ENCODE measurements around the gene ANKH. TPM values are rescaled to one million over a fixed set of nuclear protein-coding genes. Genes with fewer than 3 reads are reported as not detected.

Gene ANKH
- total and polyA plus RNA-seq, 5 donors from 2014 or later, result 56.6 to 177 (median 63.2) TPM

DNA sequence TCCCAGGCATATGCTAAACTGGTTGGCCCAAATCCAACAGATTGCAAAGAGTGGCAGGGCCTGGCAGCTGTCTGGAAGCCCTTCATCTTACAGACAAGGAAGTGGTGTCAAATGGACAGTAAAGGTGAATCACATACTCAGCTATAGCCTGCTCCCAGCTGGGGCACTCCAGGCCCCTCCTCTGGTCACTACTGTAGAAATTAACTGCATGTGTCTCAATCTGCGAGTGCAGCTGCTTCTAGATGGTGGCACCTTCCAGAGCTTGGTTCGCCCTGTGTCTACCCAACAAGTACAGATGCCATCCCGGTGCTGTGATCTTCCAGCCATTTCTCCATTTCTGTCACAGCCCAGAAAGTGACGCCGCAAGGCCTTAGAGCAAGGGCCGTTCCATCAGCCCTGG lies 156.9 kb downstream of the ANKH start:
- no peak overlapping the region for H3K27ac ChIP-seq (ENCODE audit: insufficient read depth, low read length, poor library complexity, severe bottlenecking)
- no peak for DNase-seq
- Mint-ChIP-seq H3K27me3 (peaks cover 4% of the 10 kb centered on the region), H3K4me1 (peaks cover 8 to 62% (median 38%) of the 10 kb centered on the region in 4 donors), H3K27ac (peak overlapping the region in 2 of 3 donors; percentile 74 to 80), H3K36me3 (peaks cover 60% of the 10 kb centered on the region), H3K9me3 (no peaks in the 10 kb centered on the region), H3K4me3 (no peak overlapping the region)
- ATAC-seq (ENCODE audit: low read depth in 2 of 2), result no peak
- H3K27me3 ChIP-seq (ENCODE audit: control insufficient read depth, insufficient read depth, low read length), result no peaks in the 10 kb centered on the region
- H3K9me3 ChIP-seq (ENCODE audit: control insufficient read depth in 2 of 2, low read length in 2 of 2), result no peaks in the 10 kb centered on the region
- peaks cover 8% of the 10 kb centered on the region for H3K4me1 ChIP-seq (ENCODE audit: control insufficient read depth, insufficient read depth, low read length, poor library complexity, severe bottlenecking)
- no peak overlapping the region for H3K4me3 ChIP-seq (ENCODE audit: low read depth, low read length)
- H3K36me3 ChIP-seq (ENCODE audit: control insufficient read depth, insufficient read depth, low read length), result peaks cover 74% of the 10 kb centered on the region

DNA sequence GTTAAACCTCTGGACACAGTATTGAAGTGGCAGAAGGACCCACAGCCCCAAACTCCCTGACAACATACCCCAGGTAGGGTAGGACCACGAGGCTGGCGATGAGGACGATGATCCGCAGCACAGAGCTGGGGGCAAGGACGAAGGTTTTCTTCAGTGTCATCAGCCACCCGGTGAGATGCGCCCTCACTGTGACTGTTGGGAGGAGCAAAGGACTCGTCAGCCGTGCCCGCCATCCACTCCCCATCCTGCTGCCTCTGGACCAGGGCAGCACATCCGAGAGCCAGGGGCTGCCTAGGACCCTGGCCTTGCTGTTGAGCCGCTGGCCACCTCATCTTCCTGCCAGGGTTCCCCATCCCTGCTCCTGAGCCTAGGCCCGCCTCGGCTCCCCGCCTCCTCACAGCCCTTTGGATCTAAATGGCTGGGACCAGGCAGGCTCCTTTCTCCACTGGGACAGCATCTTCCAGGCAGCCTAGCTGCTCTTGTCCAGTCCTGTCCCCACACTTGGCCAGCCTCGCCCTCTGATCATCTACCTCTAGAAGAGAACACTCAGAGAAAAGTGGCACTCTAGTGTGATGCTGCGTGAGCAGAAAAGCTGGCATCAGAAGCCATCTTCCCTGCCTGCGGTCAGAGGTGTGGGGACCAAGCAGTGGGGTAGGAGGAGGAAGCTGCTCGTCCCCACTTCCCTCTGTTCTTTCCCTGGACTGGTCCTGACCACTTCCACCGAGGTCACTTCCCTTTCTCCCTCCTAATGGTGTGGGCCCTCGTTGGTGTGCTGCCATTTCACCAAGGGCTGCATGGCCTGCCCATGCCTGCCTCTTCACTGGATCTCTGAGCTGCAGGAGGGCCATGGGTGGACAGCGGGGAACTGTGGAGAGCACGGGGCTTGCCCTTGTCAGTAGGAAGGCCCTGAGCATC lies 157.8 kb downstream of the ANKH start:
- ATAC-seq (ENCODE audit: low read depth in 2 of 2) (no peak), DNase-seq (no peak)
- H3K4me1 ChIP-seq (ENCODE audit: control insufficient read depth, insufficient read depth, low read length, poor library complexity, severe bottlenecking), result peaks cover 17% of the 10 kb centered on the region
- Mint-ChIP-seq H3K27me3 (no peaks in the 10 kb centered on the region), H3K36me3 (peaks cover 61% of the 10 kb centered on the region), H3K4me1 (peaks cover 0 to 62% (median 37%) of the 10 kb centered on the region in 4 donors), H3K27ac (peak overlapping the region; percentile 80 to 97 (median 94)), H3K9me3 (no peaks in the 10 kb centered on the region), H3K4me3 (no peak overlapping the region)
- H3K36me3 ChIP-seq (ENCODE audit: control insufficient read depth, insufficient read depth, low read length), result peaks cover 76% of the 10 kb centered on the region
- H3K4me3 ChIP-seq (ENCODE audit: low read depth, low read length), result no peak overlapping the region
- H3K27ac ChIP-seq (ENCODE audit: insufficient read depth, low read length, poor library complexity, severe bottlenecking), result peak overlapping the region; percentile 9
- H3K27me3 ChIP-seq (ENCODE audit: control insufficient read depth, insufficient read depth, low read length), result no peaks in the 10 kb centered on the region
- H3K9me3 ChIP-seq (ENCODE audit: control insufficient read depth in 2 of 2, low read length in 2 of 2), result no peaks in the 10 kb centered on the region

DNA sequence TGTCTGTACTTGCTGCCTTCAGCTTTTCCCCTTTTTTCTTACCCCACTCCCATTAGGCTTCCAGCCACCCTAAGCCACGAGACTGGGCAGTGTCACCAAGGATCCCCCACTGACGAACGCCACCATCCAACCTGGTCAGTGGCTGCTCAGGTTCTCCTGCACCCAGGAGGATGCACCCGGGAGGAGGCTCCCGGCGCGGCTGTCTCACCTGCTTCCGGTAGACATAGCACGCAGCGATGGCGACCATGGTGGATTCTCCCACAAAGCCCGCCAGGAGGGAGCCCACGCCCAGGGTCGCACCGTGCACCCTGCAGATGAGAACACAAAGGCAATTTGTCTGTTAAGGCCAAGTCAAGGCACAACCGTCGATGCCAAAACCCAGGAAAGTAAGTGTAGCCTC lies 158.9 kb downstream of the ANKH start:
- Mint-ChIP-seq H3K27ac (peak overlapping the region in 2 of 3 donors; percentile 91 to 94), H3K36me3 (peaks cover 63% of the 10 kb centered on the region), H3K27me3 (no peaks in the 10 kb centered on the region), H3K9me3 (no peaks in the 10 kb centered on the region), H3K4me3 (peak overlapping the region in 1 of 4 donors; percentile 74), H3K4me1 (peaks cover 7 to 64% (median 43%) of the 10 kb centered on the region in 4 donors)
- peaks cover 76% of the 10 kb centered on the region for H3K36me3 ChIP-seq (ENCODE audit: control insufficient read depth, insufficient read depth, low read length)
- no peaks in the 10 kb centered on the region for H3K27me3 ChIP-seq (ENCODE audit: control insufficient read depth, insufficient read depth, low read length)
- ATAC-seq (ENCODE audit: low read depth in 2 of 2) (no peak), DNase-seq (no peak)
- H3K9me3 ChIP-seq (ENCODE audit: control insufficient read depth in 2 of 2, low read length in 2 of 2), result no peaks in the 10 kb centered on the region
- peak overlapping the region; percentile 18 for H3K27ac ChIP-seq (ENCODE audit: insufficient read depth, low read length, poor library complexity, severe bottlenecking)
- H3K4me3 ChIP-seq (ENCODE audit: low read depth, low read length), result no peak overlapping the region
- peaks cover 28% of the 10 kb centered on the region for H3K4me1 ChIP-seq (ENCODE audit: control insufficient read depth, insufficient read depth, low read length, poor library complexity, severe bottlenecking)

DNA sequence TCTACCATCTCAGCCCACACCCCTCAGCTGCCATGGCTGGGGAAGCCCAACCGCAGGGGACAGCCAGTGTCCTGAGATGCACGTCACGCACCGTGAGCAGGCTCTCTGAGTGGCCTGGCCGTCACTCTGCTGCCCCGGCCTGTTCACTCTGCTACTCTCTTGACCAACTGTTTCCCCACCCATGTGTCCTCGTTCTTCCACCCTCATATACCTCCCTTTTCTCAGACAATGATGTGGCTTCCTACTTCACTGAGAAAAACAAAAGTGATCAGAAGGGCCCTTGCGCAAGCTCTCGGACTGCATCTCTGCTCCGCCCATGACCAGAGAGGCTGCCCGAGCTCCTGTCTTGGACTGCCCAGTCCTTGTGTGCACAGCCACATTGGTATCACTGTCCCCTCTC lies 159.4 kb downstream of the ANKH start:
- Histone ChIP-seq H3K36me3 (ENCODE audit: control insufficient read depth, insufficient read depth, low read length) (peaks cover 72% of the 10 kb centered on the region), H3K27me3 (ENCODE audit: control insufficient read depth, insufficient read depth, low read length) (no peaks in the 10 kb centered on the region), H3K9me3 (ENCODE audit: control insufficient read depth in 2 of 2, low read length in 2 of 2) (no peaks in the 10 kb centered on the region), H3K27ac (ENCODE audit: insufficient read depth, low read length, poor library complexity, severe bottlenecking) (peak overlapping the region; percentile 18), H3K4me1 (ENCODE audit: control insufficient read depth, insufficient read depth, low read length, poor library complexity, severe bottlenecking) (peaks cover 33% of the 10 kb centered on the region), H3K4me3 (ENCODE audit: low read depth, low read length) (no peak overlapping the region)
- Mint-ChIP-seq H3K36me3 (peaks cover 61% of the 10 kb centered on the region), H3K27me3 (no peaks in the 10 kb centered on the region), H3K27ac (peak overlapping the region; percentile 91 to 95 (median 94)), H3K4me1 (peaks cover 7 to 65% (median 44%) of the 10 kb centered on the region in 4 donors), H3K4me3 (peak overlapping the region in 2 of 4 donors; percentile 60 to 68), H3K9me3 (no peaks in the 10 kb centered on the region)
- ATAC-seq (ENCODE audit: low read depth in 2 of 2) (no peak), DNase-seq (no peak)

DNA sequence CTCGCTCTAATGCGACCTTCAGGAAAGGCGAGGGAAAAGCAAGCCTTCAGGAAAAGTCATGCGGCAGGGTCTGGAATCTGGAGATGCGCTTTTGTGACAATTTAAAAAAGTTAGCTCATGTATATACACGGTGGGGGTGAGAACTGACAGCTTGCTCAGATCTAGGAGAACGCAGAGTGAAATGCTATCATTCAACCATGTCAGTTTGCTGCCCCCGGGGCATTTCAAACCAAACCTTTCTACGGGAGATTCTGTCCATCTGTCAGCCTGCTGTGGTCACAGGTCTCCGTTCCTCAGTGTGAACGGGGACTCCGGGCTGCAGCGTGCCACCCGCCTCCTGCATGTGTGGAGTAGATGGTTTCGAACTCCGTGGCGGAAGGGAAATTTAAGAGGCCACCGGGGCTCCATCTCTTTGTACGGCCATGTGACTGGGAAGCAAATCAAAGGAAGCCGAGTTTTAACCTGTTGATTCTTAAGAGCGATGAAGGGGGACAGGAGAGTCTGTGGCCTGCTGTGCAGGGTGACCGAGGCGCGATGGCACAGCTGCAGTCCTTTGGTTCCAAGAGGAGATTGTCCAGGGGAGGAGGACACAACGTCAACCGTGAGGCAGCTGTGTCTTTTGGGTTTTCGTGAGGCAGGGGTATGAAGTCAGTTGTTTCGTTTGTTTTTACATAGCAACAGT lies 161.1 kb downstream of the ANKH start:
- peaks cover 19 to 78% (median 54%) of the 10 kb centered on the region in 4 donors for H3K4me1 Mint-ChIP-seq
- no peak overlapping the region for H3K4me3 ChIP-seq (ENCODE audit: low read depth, low read length)
- no peak for DNase-seq
- no peaks in the 10 kb centered on the region for H3K9me3 ChIP-seq (ENCODE audit: control insufficient read depth in 2 of 2, low read length in 2 of 2)
- H3K27me3 ChIP-seq (ENCODE audit: control insufficient read depth, insufficient read depth, low read length), result no peaks in the 10 kb centered on the region
- peaks cover 58% of the 10 kb centered on the region for H3K36me3 Mint-ChIP-seq
- ATAC-seq (ENCODE audit: low read depth in 2 of 2), result no peak
- H3K4me1 ChIP-seq (ENCODE audit: control insufficient read depth, insufficient read depth, low read length, poor library complexity, severe bottlenecking), result peaks cover 50% of the 10 kb centered on the region
- H3K27ac ChIP-seq (ENCODE audit: insufficient read depth, low read length, poor library complexity, severe bottlenecking), result no peak overlapping the region
- H3K9me3 Mint-ChIP-seq, result no peaks in the 10 kb centered on the region
- peak overlapping the region in 1 of 4 donors; percentile 65 for H3K4me3 Mint-ChIP-seq
- no peaks in the 10 kb centered on the region for H3K27me3 Mint-ChIP-seq
- peak overlapping the region; percentile 87 to 94 (median 91) for H3K27ac Mint-ChIP-seq
- H3K36me3 ChIP-seq (ENCODE audit: control insufficient read depth, insufficient read depth, low read length), result peaks cover 56% of the 10 kb centered on the region

DNA sequence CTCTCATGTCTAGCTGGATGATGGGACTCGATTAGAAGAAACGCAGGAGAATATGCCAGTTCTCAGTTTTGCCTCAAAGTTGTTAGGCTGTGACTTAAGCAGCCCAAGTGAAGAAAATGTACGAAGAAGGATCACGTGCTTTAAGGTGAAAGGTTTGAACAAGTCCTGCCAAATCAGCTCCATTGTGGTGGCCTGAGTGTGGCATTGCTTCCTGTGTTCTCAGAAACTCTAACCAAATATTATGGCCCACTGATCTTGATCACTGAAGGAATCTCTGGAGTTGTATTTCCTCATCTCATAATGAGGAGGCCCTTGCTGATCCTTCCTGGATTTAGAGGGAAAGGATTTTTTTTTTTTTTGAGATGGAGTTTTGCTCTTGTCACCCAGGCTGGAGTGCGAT lies 163.0 kb downstream of the ANKH start:
- Mint-ChIP-seq H3K36me3 (peaks cover 57% of the 10 kb centered on the region), H3K4me1 (peaks cover 26 to 89% (median 66%) of the 10 kb centered on the region in 4 donors), H3K27ac (peak overlapping the region; percentile 97 to 100 (median 99)), H3K4me3 (peak overlapping the region in 3 of 4 donors; percentile 57 to 83 (median 69)), H3K27me3 (no peaks in the 10 kb centered on the region), H3K9me3 (no peaks in the 10 kb centered on the region)
- peak overlapping the region; percentile 95 for H3K27ac ChIP-seq (ENCODE audit: insufficient read depth, low read length, poor library complexity, severe bottlenecking)
- peaks cover 38% of the 10 kb centered on the region for H3K36me3 ChIP-seq (ENCODE audit: control insufficient read depth, insufficient read depth, low read length)
- peaks cover 69% of the 10 kb centered on the region for H3K4me1 ChIP-seq (ENCODE audit: control insufficient read depth, insufficient read depth, low read length, poor library complexity, severe bottlenecking)
- no peaks in the 10 kb centered on the region for H3K9me3 ChIP-seq (ENCODE audit: control insufficient read depth in 2 of 2, low read length in 2 of 2)
- DNase-seq, result peak in 1 of 3 donors; percentile 59
- no peak for ATAC-seq (ENCODE audit: low read depth in 2 of 2)
- no peaks in the 10 kb centered on the region for H3K27me3 ChIP-seq (ENCODE audit: control insufficient read depth, insufficient read depth, low read length)
- H3K4me3 ChIP-seq (ENCODE audit: low read depth, low read length), result peak overlapping the region; percentile 29

DNA sequence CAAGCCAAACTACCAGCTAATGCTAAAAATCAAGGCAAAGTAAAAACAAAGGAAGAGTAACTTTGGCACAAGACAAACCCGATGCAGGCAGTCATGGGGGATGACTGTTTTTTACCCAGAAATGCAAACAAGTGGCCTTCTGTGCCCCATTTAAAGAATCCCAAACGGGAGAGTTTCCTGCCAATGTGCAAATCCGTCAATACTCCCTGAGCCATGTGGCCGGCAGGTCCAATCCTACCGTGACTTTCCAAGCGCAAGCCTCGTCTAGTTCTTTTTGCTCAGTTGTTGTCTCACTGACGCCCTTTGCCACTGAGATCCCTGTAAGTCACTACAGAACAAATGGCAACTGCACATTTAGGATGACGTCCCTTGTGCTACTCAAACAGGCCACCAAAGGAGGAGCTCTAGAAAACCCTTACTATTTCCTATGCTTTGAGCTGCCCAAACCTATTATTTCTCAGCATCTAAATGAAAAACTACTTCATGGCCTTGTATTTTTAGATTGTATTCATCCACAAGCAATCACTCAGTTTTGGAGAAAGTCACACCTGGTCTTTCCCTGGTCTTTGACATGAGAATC lies 163.7 kb downstream of the ANKH start:
- Mint-ChIP-seq H3K4me3 (peak overlapping the region; percentile 39 to 83 (median 63)), H3K9me3 (no peaks in the 10 kb centered on the region), H3K27ac (peak overlapping the region; percentile 97 to 100 (median 99)), H3K27me3 (no peaks in the 10 kb centered on the region), H3K4me1 (peaks cover 32 to 95% (median 71%) of the 10 kb centered on the region in 4 donors), H3K36me3 (peaks cover 61% of the 10 kb centered on the region)
- Histone ChIP-seq H3K27me3 (ENCODE audit: control insufficient read depth, insufficient read depth, low read length) (no peaks in the 10 kb centered on the region), H3K36me3 (ENCODE audit: control insufficient read depth, insufficient read depth, low read length) (peaks cover 32% of the 10 kb centered on the region), H3K4me3 (ENCODE audit: low read depth, low read length) (peak overlapping the region; percentile 47), H3K9me3 (ENCODE audit: control insufficient read depth in 2 of 2, low read length in 2 of 2) (no peaks in the 10 kb centered on the region), H3K27ac (ENCODE audit: insufficient read depth, low read length, poor library complexity, severe bottlenecking) (peak overlapping the region; percentile 95), H3K4me1 (ENCODE audit: control insufficient read depth, insufficient read depth, low read length, poor library complexity, severe bottlenecking) (peaks cover 76% of the 10 kb centered on the region)
- DNase-seq (peak in 1 of 3 donors; percentile 57), ATAC-seq (ENCODE audit: low read depth in 2 of 2) (peak in 1 of 2 donors; percentile 15)

All from CD4-positive, CD25-positive, alpha-beta regulatory T cell (primary cell).